Tibial nerve (tissue), 4 donors: ENCODE measurements around the gene SLC9A1. TPM values are rescaled to one million over a fixed set of nuclear protein-coding genes. Genes with fewer than 3 reads are reported as not detected.
A peak's percentile ranks its signal among the peaks of the same experiment; 100 is the strongest.

Experiments
- DNase-seq, 2 donors: peaks; one replicate each; pipeline ENCODE4 v3.0.0-alpha.2; 2019; ENCODE audit warnings: low spot score in 2 of 2
- H3K27ac ChIP-seq, 4 donors: fragments of 200-600 bp; sonication (generic) in 3 of 4; one replicate each; pipeline ENCODE4 v1.5.1; 2017 to 2019; ENCODE audit warnings: mild to moderate bottlenecking in 1 of 4
- H3K27me3 ChIP-seq, 2 donors: fragments of 200-600 bp; sonication (generic) in 1 of 2; one replicate each; pipeline versions ENCODE4 v1.5.1 to v1.6.0; 2017 to 2019
- H3K36me3 ChIP-seq, 3 donors: fragments of 200-600 bp; sonication (generic); one replicate each; pipeline ENCODE4 v1.5.1; 2018 to 2019
- H3K4me1 ChIP-seq, 4 donors: fragments of 200-600 bp; sonication (generic) in 3 of 4; one replicate each; pipeline ENCODE4 v1.5.1; 2017 to 2019
- H3K4me3 ChIP-seq, 4 donors: fragments of 200-600 bp; sonication (generic) in 3 of 4; one replicate each; pipeline ENCODE4 v1.5.1; 2017 to 2019; ENCODE audit warnings: mild to moderate bottlenecking in 1 of 4, moderate library complexity in 1 of 4
- H3K9me3 ChIP-seq, 4 donors: fragments of 200-600 bp; sonication (generic) in 3 of 4; one replicate each; pipeline ENCODE4 v1.5.1; 2017 to 2019
- CTCF ChIP-seq, 5 experiments: fragments of 200-600 bp in 3 of 5; fragments of 450-650 bp in 2 of 5; sonication (generic) in 3 of 5; IDR thresholded peaks; one replicate each; pipeline ENCODE4 v1.5.1; 2016 to 2019; ENCODE audit warnings: antibody characterized with exemption in 5 of 5, mild to moderate bottlenecking in 3 of 5, moderate library complexity in 2 of 5
- EP300 ChIP-seq, 2 donors: sonication (generic); formaldehyde crosslinking; IDR thresholded peaks; one replicate each; pipeline ENCODE4 v1.6.1; 2017; ENCODE audit warnings: antibody characterized with exemption in 2 of 2, mild to moderate bottlenecking in 1 of 2
- POLR2A ChIP-seq, 2 donors: fragments of 450-650 bp; IDR thresholded peaks; one replicate each; pipeline ENCODE4 v1.6.1; 2017; ENCODE audit warnings: antibody characterized with exemption in 2 of 2, mild to moderate bottlenecking in 2 of 2, moderate library complexity in 2 of 2
- WGBS, 2 donors: methylation state at CpG; one replicate each; pipeline ENCODE4 v1.1.5; 2018; 5-methylcytosine and 5-hydroxymethylcytosine counted together
- total RNA-seq, 4 donors: library from RNA; depleted of rRNA; stranded (reverse); fragments of >200 nt; gene quantifications; one replicate each; pipeline ENCODE4 v1.1.0, GENCODE V29; 2016

The SLC9A1 gene
- total RNA-seq, 4 donors from 2014 or later: 5.9 to 21.9 (median 7.8) TPM

- Histone ChIP-seq H3K9me3 (no peaks in the 10 kb centered on the region), H3K27ac (no peak overlapping the region), H3K27me3 (no peaks in the 10 kb centered on the region), H3K4me1 (peaks cover 0 to 5% (median 0%) of the 10 kb centered on the region in 4 donors), H3K36me3 (no peaks in the 10 kb centered on the region), H3K4me3 (no peak overlapping the region)
- no peak for DNase-seq
- TF ChIP-seq CTCF (IDR thresholded peaks at IDR 0.05) (no peak), POLR2A (IDR thresholded peaks at IDR 0.05) (no peak), EP300 (IDR thresholded peaks at IDR 0.05) (no peak)
- 75 to 86% methylated on average over 5 of the region's 5 CpGs for WGBS, 2 donors
These were observed 88.8 kb downstream of the SLC9A1 start for GRCh38 chr1:27065999-27066630.

- Histone ChIP-seq H3K9me3 (no peaks in the 10 kb centered on the region), H3K27ac (no peak overlapping the region)
These were observed 94.0 kb downstream of the SLC9A1 start for GRCh38 chr1:27060891-27061290.

GRCh38 chr1:27058966-27059669, 95.8 kb downstream of the SLC9A1 start:
- 69 to 75% methylated on average over 12 of the region's 12 CpGs for whole genome bisulfite sequencing, 2 donors
- Histone ChIP-seq H3K9me3 (no peaks in the 10 kb centered on the region), H3K4me3 (no peak overlapping the region), H3K27me3 (no peaks in the 10 kb centered on the region), H3K27ac (no peak overlapping the region), H3K4me1 (peaks cover 0 to 21% (median 3%) of the 10 kb centered on the region in 4 donors), H3K36me3 (no peaks in the 10 kb centered on the region)
- no peak for DNase-seq
- no peak for TF ChIP-seq EP300 (IDR thresholded peaks at IDR 0.05)
- no peak for TF ChIP-seq CTCF (IDR thresholded peaks at IDR 0.05)
- no peak for TF ChIP-seq POLR2A (IDR thresholded peaks at IDR 0.05)

More at GRCh38 chr1:27060891-27061290, 94.0 kb downstream of the SLC9A1 start:
- 72 to 78% methylated on average over 8 of the region's 8 CpGs for WGBS, 2 donors
- Histone ChIP-seq H3K36me3 (no peaks in the 10 kb centered on the region), H3K27me3 (no peaks in the 10 kb centered on the region), H3K4me3 (no peak overlapping the region), H3K4me1 (peaks cover 0 to 21% (median 3%) of the 10 kb centered on the region in 4 donors)
- TF ChIP-seq POLR2A (IDR thresholded peaks at IDR 0.05) (no peak), EP300 (IDR thresholded peaks at IDR 0.05) (no peak), CTCF (IDR thresholded peaks at IDR 0.05) (no peak)
- no peak for DNase-seq

- no peak for DNase-seq
- 15 to 26% methylated on average over 13 of the region's 13 CpGs for WGBS, 2 donors
- no peaks in the 10 kb centered on the region for H3K36me3 ChIP-seq
These were observed 96.9 kb downstream of the SLC9A1 start for GRCh38 chr1:27057801-27058625.

More at GRCh38 chr1:27057801-27058625, 96.9 kb downstream of the SLC9A1 start:
- Histone ChIP-seq H3K4me1 (peaks cover 0 to 21% (median 3%) of the 10 kb centered on the region in 4 donors), H3K27ac (peak overlapping the region in 3 of 4 donors; percentile 16 to 47 (median 16)), H3K9me3 (no peaks in the 10 kb centered on the region), H3K4me3 (no peak overlapping the region), H3K27me3 (no peaks in the 10 kb centered on the region)
- no peak for TF ChIP-seq POLR2A (IDR thresholded peaks at IDR 0.05)
- TF ChIP-seq EP300 (IDR thresholded peaks at IDR 0.05): no peak
- TF ChIP-seq CTCF (IDR thresholded peaks at IDR 0.05): no peak
